Duodenal mucosa (tissue), 2 donors: ENCODE data around the gene FTH1.

Experiments
- H3K27ac ChIP-seq: one replicate; pipeline ENCODE4 v1.7.0; 2013; ENCODE audit warnings: low read depth, low read length
- H3K27me3 ChIP-seq, 2 donors: one replicate each; pipeline ENCODE4 v1.7.0; 2013; ENCODE audit warnings: low read length in 2 of 2, control low read depth in 1 of 2; ENCODE audit not compliant: insufficient read depth in 2 of 2, control insufficient read depth in 1 of 2
- H3K36me3 ChIP-seq, 2 donors: one replicate each; pipeline ENCODE4 v1.7.0; 2013; ENCODE audit warnings: low read length in 2 of 2, control low read depth in 1 of 2; ENCODE audit not compliant: insufficient read depth in 2 of 2, control insufficient read depth in 1 of 2
- H3K4me1 ChIP-seq, 2 donors: one replicate each; pipeline ENCODE4 v1.7.0; 2013; ENCODE audit warnings: low read length in 2 of 2, control low read depth in 1 of 2; ENCODE audit not compliant: insufficient read depth in 2 of 2, control insufficient read depth in 1 of 2
- H3K4me3 ChIP-seq, 2 donors: one replicate each; pipeline ENCODE4 v1.7.0; 2013; ENCODE audit warnings: low read length in 2 of 2, low read depth in 1 of 2
- H3K9ac ChIP-seq, 2 donors: one replicate each; pipeline ENCODE4 v1.7.0; 2013; ENCODE audit warnings: low read length in 2 of 2, low read depth in 1 of 2
- H3K9me3 ChIP-seq, 2 donors: one replicate each; pipeline ENCODE4 v1.7.0; 2013; ENCODE audit warnings: low read length in 2 of 2, control low read depth in 1 of 2; ENCODE audit not compliant: control insufficient read depth in 1 of 2

FTH1 gene

GRCh38 chr11:61967116-61967923, at the start of gene FTH1:
FTH1 (minus strand) TSS chr11:61967634; CDS start chr11:61967425, 209 bp downstream.
- Histone ChIP-seq H3K27me3 (no peaks in the 10 kb centered on the region), H3K4me3 (peak within 1 kb of the TSS; percentile 98 to 100), H3K36me3 (peaks cover 16 to 22% of the 10 kb centered on the region in 2 donors), H3K27ac (peak within 1 kb of the TSS; percentile 97), H3K9ac (peak within 1 kb of the TSS; percentile 97 to 99), H3K9me3 (no peaks in the 10 kb centered on the region), H3K4me1 (peaks cover 64 to 68% of the 10 kb centered on the region in 2 donors)

- H3K4me1 ChIP-seq = peaks cover 9 to 12% of the 10 kb centered on the region in 2 donors
- H3K27ac ChIP-seq = no peak overlapping the region
- H3K4me3 ChIP-seq = no peak overlapping the region
- no peaks in the 10 kb centered on the region for H3K36me3 ChIP-seq
- no peaks in the 10 kb centered on the region for H3K27me3 ChIP-seq
- H3K9me3 ChIP-seq = peaks cover 0 to under 1% of the 10 kb centered on the region in 2 donors
- no peak overlapping the region for H3K9ac ChIP-seq
Observed at GRCh38 chr11:62015615-62016014, 48.2 kb upstream of the FTH1 start.

- Histone ChIP-seq H3K9ac (no peak overlapping the region), H3K27ac (no peak overlapping the region), H3K4me1 (peaks cover 9 to 12% of the 10 kb centered on the region in 2 donors)
Observed at GRCh38 chr11:62013537-62014476, 46.4 kb upstream of the FTH1 start.

GRCh38 chr11:62012832-62013461, 45.5 kb upstream of the FTH1 start:
- Histone ChIP-seq H3K9ac (no peak overlapping the region), H3K4me1 (peaks cover 9 to 12% of the 10 kb centered on the region in 2 donors), H3K4me3 (no peak overlapping the region), H3K27ac (no peak overlapping the region), H3K9me3 (no peaks in the 10 kb centered on the region), H3K36me3 (no peaks in the 10 kb centered on the region), H3K27me3 (no peaks in the 10 kb centered on the region)

More at GRCh38 chr11:62013537-62014476, 46.4 kb upstream of the FTH1 start:
- H3K4me3 ChIP-seq = no peak overlapping the region
- no peaks in the 10 kb centered on the region for H3K27me3 ChIP-seq
- H3K36me3 ChIP-seq = no peaks in the 10 kb centered on the region
- H3K9me3 ChIP-seq = no peaks in the 10 kb centered on the region

GRCh38 chr11:62012451-62012831, 45.0 kb upstream of the FTH1 start:
- Histone ChIP-seq H3K9me3 (no peaks in the 10 kb centered on the region), H3K36me3 (no peaks in the 10 kb centered on the region), H3K27ac (no peak overlapping the region), H3K4me1 (peaks cover 9 to 12% of the 10 kb centered on the region in 2 donors), H3K27me3 (no peaks in the 10 kb centered on the region), H3K4me3 (no peak overlapping the region), H3K9ac (no peak overlapping the region)

- H3K27me3 ChIP-seq = no peaks in the 10 kb centered on the region
- H3K4me3 ChIP-seq = no peak overlapping the region
- no peaks in the 10 kb centered on the region for H3K36me3 ChIP-seq
- H3K9me3 ChIP-seq = no peaks in the 10 kb centered on the region
- no peak overlapping the region for H3K9ac ChIP-seq
- H3K27ac ChIP-seq = no peak overlapping the region
- H3K4me1 ChIP-seq = peaks cover 9 to 12% of the 10 kb centered on the region in 2 donors
Observed at GRCh38 chr11:62011881-62012280, 44.4 kb upstream of the FTH1 start.

GRCh38 chr11:62010935-62011528, 43.6 kb upstream of the FTH1 start:
- Histone ChIP-seq H3K4me3 (no peak overlapping the region), H3K27ac (no peak overlapping the region), H3K9me3 (no peaks in the 10 kb centered on the region), H3K9ac (no peak overlapping the region), H3K36me3 (no peaks in the 10 kb centered on the region), H3K4me1 (peaks cover 9 to 12% of the 10 kb centered on the region in 2 donors), H3K27me3 (no peaks in the 10 kb centered on the region)

GRCh38 chr11:62008193-62008592, 40.8 kb upstream of the FTH1 start:
- H3K9me3 ChIP-seq = no peaks in the 10 kb centered on the region
- H3K9ac ChIP-seq = no peak overlapping the region
- H3K27ac ChIP-seq = no peak overlapping the region
- no peaks in the 10 kb centered on the region for H3K27me3 ChIP-seq
- peaks cover 4 to 14% of the 10 kb centered on the region in 2 donors for H3K4me1 ChIP-seq
- H3K36me3 ChIP-seq = no peaks in the 10 kb centered on the region
- no peak overlapping the region for H3K4me3 ChIP-seq

GRCh38 chr11:62004473-62004872, 37.0 kb upstream of the FTH1 start:
- no peak overlapping the region for H3K9ac ChIP-seq
- H3K36me3 ChIP-seq = peaks cover 0 to under 1% of the 10 kb centered on the region in 2 donors
- H3K4me3 ChIP-seq = no peak overlapping the region
- H3K27me3 ChIP-seq = no peaks in the 10 kb centered on the region
- H3K27ac ChIP-seq = no peak overlapping the region
- peaks cover 0 to 4% of the 10 kb centered on the region in 2 donors for H3K9me3 ChIP-seq
- H3K4me1 ChIP-seq = peaks cover 20 to 29% of the 10 kb centered on the region in 2 donors
